NCI-H2196 (cell line): ENCODE results near the gene ADAMTS10.
"Not testable (repeated sequence)": the region's sequence is repeated elsewhere in the genome, so short reads cannot be mapped to it uniquely, and the experiment has no call there.

Source experiments
- DNase-seq: peaks from one replicate; lab custom pipeline; 2025; ENCODE audit not compliant: unreplicated experiment; lab: John Stamatoyannopoulos, UW

Gene ADAMTS10

DNA sequence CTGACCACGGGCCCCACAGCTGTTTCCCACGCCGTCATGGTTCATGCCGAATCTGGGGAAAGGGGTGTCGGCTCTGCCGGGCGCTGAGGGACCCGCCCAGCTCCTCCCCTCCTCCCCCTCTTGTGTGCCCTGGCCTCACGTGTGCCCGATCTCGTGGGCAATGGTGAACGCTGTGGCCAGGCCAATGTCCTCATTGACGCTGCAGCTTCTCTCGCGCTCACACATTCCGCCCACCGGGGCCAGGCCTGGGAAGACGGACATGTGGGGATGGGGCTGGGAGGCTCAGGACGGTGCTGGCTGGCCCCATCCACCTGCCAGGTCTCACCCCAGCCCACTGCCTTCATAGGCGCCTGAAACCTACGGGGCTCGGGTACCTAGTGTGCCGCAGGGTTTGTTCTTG lies 14.3 kb downstream of the ADAMTS10 start:
- DNase-seq, result no peak

DNA sequence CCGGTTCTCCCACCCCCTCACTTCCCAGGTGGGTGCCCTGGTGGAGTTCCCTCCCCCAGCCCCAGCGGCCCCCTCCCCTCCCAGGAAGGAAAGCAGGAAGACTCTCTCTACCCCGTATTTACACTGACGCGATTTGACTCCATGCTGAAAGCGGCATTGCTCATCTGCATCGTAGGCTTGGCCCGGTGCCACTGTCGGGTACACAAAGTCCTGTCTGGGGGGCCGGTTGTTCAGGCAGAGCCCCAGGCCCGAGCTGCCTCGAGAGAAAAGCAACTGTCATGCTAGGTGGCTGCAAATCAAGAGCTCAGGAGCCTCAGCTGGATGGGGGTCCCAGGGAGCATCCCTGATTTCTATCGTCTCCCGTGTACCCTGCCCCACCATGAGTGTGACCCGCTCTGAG lies 14.9 kb downstream of the ADAMTS10 start:
- no peak for DNase-seq

DNA sequence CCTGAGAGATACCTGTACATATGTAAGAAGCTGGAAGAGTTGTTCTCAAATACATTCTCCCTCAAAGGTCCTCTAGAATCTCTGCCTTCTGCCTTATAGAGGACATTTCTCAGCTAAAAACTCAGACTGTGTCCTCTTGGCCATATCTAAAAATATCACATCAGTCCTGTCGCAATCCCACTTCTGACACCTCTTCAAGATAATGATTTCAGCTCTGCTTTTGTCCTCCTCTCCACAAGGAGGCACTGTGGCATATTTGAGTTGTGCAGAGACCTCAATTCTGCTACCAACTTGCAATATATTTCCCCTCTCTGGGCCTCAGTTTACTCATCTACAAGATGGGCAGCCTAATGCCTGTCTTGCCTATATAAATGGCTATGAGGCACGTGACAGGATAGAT lies 16.6 kb downstream of the ADAMTS10 start:
- no peak for DNase-seq

DNA sequence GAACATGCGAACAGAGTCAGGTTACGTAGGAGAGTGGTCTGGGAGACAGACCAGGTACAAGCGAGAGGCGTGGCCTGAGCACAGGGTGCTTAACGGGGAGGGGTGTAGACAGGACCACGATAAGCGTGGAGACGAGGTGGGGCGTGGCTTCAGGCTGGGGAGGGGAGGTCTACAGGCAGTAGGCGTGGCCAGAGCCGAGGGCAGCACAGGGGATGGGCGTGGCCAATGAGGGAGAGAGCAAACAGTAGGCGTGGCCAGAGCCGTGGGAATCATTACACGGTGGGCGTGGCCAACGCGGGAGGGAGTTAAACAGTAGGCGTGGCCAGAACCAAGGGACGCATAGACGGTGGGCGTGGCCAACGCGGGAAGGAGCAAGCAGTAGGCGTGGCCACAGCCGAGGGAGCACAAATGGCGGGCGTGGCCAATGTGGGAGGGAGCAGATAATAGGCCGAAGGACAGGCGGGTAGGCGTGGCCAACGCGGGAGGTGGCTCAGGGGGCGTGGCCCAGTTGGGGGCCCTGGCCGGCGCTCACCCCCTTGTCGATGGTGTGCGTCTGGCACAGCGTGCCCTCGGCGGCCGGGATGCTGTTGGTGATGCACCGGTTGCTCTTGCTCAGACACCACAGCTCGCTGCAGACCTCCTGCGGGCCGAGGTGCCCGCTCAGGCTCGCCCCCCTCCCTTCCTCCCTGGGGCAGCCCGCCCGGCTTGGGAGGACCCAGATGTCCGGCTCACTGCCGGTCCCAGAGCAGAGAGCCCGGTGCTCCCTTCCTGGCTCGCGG lies 18.1 kb downstream of the ADAMTS10 start:
- peak; percentile 38 for DNase-seq

DNA sequence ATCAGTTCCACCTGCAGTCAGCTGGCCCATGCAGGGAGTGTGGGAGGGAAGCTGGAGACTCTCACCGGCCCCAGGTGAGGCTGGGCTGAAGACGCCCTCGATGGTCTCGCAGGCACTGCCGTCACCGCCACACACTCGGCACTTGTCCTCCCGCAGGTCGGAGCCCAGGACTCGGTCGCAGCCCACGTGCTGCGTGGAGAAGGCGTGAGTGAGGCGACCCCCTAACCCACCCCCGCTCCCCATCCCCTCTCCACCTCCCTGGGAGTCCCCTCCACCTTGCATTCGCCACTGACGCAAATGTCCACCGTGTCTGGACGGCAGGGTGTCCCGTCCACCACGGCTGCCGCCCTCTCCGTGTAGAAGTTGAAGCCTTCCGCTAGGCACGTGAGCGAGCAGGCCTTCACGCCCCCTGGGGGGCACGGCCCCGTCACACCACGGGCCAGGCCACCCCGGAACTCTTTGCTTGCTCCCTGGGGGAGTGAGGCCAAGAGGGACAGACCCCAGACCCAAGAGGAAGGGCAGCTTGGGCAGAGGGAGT lies 21.3 kb downstream of the ADAMTS10 start:
- no peak for DNase-seq

DNA sequence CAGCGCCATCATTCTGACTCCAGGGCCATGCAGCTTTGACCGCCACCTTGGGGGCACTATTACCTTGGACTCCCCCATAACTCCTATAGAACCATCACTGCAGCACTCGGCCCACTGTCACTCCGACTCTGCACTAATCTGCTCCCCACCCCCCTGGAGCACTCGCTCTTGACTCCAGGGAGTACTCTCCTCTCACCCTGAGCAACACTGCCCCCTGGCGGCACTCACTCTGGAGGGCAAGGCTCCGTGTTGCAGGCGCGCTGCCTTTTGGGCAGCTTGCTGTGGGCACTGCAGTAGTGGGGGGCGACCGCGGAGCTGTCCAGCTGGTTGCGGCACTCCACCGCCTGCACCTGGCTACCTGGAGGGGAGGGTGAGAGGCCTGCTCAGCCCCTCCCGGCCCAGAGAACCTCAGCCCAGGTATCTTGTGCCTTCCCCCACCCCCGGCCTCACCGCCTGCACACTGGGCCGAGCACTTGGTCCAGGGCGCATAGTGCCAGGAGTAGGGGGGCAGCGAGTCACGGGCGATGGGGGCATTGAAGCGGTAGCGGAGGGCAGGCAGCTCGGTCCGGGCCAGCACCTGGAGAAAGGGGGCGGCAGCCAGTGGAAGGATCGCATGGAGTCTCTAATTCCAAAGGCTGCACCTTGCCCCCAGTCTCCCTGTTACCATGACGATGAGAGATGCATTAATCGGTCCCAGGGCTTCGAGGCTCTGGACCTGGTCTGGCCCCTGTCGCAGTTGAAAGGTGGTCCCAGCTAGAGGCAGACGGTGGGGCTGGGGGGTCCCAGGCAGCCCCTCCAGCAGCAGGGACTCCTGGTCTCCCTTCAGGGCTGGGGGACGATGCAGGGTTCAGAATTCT lies 24.4 kb downstream of the ADAMTS10 start:
- peak; percentile 74 for DNase-seq

DNA sequence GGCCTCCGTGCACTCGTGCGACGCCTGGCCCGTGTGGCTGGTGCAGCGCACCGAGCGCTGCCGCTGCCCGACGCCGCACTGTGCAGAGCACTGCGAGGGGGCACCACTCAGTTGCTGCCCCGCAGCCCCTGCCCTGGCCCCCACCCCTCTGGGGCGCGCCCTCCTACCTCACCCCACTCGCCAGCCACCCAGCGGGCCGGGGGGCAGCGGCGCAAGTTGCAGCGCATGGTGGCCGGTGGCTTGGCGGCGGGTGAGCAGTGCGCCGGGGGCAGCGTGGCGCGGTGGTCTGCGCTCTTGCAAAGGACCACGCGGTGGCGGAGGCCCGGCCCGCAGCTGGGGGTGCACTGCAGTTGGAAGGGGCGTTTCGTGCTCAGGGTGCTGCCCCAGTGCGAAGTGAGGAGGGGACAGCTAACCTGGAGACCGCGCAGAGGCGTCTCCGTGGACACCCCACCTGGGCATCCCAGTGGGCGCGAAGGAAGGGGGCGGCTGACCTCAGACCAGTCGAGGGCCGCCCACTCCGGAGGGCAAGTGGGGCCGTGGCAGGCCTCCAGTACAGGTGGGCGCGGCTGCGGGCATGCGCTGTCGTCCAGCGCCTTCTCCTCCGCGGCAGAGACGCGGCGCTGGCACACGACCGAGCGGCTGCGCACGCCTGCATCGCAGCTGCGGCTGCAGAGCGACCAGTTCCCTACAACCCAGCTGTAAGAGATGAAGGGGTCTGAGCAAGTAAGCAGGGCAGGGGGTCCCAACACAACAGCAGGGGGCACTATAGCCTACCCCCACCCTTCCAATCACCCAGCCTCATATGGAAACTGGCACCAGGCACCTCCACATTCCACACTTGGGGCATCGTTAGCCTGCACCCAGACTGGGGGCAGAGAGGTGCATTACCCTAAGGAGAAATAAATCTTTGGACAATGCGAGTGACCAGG lies 25.3 kb downstream of the ADAMTS10 start:
- no peak for DNase-seq

DNA sequence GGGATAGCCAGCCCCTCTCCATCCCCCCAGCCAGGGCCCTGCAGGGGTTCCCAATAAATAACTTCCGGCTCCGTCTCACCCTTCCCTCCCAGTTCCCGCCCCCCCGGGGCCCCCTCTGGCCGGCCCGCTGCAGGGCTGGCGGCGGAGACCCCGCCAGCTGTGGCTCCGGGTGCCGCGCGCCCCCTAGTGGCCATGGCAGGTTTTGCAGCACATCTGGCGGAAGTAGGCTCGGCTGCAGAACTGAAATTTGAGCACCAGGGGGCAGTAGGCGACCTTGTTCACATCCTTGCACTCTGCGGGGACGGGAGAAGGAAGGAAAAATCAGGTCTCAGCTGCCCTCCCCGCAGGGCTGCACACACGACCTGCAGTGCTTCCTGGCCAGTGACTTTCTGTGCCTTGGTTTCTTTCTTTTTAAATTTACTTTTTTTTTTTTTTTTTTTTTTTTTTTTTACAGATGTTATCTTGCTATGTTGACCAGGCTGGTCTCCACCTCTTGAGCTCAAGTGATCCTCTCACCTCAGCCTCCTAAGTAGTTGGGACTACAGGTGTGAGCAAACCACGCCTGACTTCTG lies 29.7 kb downstream of the ADAMTS10 start:
- DNase-seq, result peak; percentile 80

DNA sequence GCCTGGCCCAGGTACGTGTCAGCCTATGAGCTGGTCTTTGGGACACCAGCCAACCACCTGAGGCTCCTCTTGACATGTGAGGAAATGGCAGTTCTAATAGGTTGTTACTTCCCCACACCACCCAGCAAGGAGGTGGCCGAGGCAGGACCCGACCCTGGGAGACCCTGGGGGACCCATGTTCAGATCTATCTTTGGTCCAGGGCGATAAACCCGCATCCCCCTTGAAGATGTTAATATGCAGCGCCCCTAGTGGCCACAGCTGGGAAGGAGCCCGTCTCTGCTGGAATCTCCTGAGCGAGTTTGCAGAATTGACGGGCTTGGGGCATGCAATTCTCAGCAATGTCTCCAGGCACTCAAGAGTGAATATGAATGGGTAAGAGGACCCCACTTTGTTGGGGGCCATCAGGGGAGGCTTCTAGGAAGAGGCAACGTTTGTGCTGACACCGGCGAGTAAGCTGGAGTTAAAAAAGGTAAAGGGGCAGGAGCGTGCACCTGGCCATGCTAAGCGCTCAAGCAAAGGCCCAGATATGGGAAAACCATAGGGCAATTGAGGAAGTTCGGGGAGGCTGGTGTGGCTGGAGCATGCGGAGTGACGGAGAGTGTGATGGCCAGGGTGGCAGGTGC lies 31.8 kb downstream of the ADAMTS10 start:
- DNase-seq, result peak; percentile 71

DNA sequence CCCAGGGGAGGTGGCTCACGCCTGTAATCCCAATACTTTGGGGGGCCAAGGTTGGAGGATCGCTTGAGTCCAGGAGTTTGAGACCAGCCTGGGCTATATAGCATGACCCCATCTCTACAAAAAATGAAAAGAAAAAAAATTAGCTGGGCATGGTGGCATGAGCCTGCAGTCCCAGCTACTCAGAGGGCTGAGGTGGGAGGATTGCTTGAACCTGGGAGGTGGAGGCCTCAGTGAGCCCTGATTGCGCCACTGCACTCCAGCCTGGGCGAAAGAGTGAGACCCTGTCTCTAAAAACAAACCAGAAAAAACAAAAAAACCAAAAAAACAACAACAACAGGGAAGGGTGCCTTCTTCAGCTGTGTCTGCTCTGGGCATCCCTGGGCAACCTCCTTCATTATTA lies 32.8 kb downstream of the ADAMTS10 start:
- no peak for DNase-seq

DNA sequence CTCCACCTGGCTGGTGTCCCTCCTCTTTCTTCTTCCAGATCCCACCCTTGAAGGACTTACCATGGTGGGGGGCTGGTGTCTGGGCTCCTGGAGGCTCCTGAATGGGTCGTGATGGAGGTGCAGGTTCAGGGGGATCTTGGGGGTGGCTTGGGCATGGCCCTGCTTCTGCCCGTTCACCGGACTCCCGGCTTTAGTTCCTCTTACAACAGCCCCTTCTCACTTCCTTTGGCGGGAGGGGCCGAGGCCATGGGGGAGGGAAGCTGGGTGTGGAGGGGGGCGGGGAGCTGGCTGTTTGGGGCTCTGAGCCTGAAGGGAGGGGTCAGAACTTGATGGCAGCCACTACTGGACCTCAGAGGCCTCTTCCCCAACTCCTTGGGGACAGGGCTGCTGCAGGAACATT lies 33.3 kb downstream of the ADAMTS10 start, which contains the start of gene MYO1F:
MYO1F (minus strand) TSS at position 196 of the 400 bp plus-strand sequence; CDS start at position 63, 133 bp downstream.
- DNase-seq, result no peak

DNA sequence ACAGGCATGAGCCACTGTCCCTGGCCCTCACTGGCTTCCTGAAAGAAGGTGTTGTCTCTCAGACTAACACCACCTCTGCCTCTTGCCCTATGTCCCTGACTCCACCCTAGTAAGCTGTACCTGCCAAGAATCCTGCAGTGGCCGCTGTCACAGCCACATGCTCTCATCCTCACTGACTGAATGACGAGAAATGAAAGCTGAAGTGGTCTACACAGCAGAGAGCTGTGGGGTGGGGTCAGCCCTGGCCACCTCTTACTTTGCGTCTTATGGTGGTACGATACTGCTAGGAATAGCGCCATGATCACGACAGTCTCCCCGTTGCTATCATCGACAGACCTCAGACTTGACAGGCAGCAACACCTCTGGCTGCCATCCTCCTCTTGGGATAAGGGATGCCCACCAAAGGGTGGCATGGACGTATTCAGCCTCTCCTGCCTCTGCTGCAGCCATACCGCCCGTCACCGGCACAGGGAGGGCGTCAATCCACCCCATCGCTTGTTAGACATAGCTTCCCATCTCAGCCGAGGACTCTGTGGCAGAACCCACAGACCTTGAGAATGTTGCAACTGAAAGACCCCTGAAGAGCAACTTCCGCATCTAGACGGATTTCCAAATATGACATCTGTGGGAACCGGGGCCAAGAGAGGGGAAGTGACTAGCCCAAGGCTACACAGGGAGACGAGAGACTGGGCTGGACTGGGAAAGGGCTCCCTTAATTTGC lies 34.1 kb downstream of the ADAMTS10 start:
- no peak for DNase-seq

DNA sequence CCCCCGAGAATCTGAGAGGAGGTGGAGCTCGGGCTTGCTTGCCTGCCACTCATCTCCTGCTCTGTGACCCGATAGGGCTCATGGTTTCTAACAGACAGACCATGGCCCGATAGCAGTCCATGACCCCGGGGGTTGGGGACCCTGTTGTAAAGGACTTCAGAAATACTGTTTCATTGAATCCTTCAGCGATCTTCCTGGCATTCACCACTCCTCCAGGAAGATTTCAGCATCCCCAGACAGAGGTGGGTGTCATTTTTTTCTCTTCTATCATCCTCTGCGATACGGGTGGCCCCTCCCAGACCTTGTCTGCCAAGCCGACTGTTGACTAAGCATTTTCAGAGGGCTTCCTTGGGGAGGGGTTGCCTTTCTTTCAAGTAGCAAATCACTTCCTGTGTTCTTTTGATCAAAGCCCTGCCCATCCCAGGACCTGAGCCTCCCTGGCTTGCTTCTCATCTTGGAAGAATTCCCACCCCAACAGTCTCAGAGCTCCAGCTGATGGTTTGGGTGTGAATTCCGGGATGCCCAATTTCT lies 35.0 kb downstream of the ADAMTS10 start:
- no peak for DNase-seq

DNA sequence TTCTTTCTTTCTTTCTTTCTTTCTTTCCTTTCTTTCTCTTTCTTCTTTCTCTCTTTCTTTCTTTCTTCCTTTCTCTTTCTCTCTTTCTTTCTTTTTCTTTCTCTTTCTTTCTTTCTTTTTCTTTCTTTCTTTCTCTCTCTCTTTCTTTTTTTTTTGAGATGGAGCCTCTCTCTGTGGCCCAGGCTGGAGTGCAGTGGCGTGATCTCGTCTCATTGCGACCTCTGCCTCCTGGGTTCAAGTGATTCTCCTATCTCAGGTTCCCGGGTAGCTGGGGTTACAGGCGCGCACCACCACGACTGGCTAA lies 35.9 kb downstream of the ADAMTS10 start:
- not testable (repeated sequence) for DNase-seq

DNA sequence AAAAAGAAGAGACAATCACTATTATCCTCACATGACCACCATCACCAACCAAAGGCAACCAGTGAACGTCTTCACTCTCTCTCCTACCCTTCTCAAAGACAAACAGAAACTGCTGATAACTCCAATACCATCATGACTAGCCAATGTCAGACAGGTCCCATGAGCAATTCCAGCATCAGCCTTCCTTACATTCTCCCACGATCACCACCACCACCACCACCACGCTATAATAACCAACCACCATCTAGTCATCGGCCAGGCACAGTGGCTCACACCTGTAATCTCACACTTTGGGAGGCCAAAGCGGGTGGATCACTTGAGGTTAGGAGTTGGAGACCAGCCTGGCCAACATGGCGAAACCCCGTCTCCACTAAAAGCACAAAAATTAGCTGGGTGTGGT lies 37.2 kb downstream of the ADAMTS10 start:
- no peak for DNase-seq

DNA sequence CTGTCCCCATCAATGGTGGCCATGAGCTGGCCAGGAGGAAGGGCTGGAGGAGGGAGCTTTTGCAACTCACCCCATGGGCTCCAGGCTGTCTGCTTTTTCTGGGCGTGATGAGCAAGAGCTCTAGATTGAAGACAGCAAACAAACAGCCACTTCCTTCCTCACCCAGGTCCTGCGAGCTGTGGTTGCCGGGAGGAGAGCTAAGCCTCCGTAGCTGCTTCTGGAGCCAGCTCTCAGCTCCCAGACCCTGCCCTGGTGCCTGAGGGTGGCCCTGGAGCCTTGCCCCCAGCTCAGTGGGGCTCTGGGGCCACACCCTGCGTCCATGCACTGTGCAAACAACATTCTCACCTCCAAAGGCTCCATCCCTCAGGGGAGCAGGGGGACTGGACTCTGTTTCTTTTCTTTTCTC lies 39.5 kb downstream of the ADAMTS10 start:
- no peak for DNase-seq

DNA sequence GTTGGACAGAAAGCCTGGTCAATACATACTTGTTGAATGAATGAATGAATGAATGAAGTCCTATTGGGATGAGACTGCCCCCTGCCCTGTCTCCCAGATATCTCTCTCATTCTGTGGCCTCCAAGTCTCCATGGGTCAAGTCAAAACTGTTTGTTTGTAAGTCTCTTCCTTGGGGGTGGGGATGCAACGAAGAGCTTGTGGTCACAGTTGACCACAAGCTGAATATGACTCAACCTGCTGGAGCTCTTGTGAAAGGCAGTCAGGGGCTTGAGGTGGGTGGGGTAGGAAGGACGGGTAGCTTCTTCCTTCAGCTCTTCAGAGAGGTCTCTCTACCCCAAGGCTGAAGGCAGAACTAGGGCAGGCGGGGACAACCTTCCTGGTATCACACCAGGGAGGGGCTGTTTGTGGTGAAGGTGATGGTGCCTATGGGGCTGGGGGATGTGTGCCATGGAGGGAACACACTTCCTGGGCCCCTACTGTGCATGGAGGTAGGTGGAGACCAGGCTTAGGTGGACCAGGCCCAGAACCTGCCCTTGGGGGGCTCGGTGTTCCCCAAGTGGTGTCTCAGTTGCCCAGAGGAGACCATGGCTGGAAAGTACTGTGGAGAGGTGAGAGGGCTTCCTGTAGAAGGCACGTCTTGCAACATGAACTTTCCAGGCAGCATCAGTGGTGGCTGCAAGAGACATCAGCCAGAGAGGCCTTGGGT lies 41.3 kb downstream of the ADAMTS10 start:
- DNase-seq, result no peak

DNA sequence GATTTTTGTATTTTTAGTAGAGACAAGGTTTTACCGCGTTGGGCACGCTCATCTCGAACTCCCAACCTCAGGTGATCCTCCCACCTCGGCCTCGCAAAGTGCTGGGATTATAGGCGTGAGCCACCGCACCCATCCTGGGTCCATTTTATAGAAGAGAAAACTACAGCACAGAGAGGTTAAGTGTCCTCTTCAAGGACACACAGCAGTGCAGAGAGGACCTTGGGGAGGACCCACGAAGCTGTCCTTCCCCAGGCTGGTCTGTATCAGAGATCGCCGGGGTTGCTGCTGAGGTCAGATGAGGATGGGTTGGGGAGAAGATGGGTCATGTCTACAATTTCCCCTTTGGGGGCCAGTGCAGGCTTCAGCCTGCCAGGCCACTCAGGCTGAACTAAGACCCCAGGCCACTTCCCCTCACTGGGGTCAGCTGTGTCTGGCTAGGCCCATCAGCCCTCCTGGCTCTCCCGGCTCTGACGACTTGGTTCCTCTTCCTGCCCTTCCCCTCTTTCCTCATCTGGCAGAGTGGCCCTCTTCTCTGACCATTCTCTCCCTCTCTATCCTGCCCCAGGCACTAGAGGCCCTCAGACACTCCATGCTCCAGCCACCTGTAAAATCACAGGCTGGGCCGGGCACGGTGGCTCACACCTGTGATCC lies 42.9 kb downstream of the ADAMTS10 start:
- no peak for DNase-seq
